ENCODE results near the gene PHKA2.

GRCh38 chrX:18887177-18887824 lies 96.6 kb downstream of the PHKA2 start:
- TF ChIP-seq CTCF (conservative IDR thresholded peaks at IDR 0.05) (no peak), EZH2 (IDR thresholded peaks at IDR 0.05; ENCODE audit: low read depth) (no peak)

Measured in PC-9 (cell line).